GM12878 (cell line): ENCODE results near the gene HAAO. TPM values are rescaled to one million over a fixed set of nuclear protein-coding genes. Genes with fewer than 3 reads are reported as not detected.

Experiments
- ATAC-seq: fragments of 200-7000 bp; cut with Tn5 transposase; 3 replicates; pipeline ENCODE4 v1.9.1; 2020; ENCODE audit warnings: mild to moderate bottlenecking, moderate library complexity
- BruUV-seq: library from RNA; stranded (reverse); fragments of 400-500 nt; replicated peaks from 2 replicates; lab custom pipeline; 2021; lab: Mats Ljungman, UMichigan
- CTCF ChIA-PET: fragments of 300-600 bp; sonication (Branson Sonifier 250); formaldehyde crosslinking; extraction: SDS; loops from one replicate; lab custom pipeline; 2021; ENCODE audit warnings: inconsistent platforms; lab: Yijun Ruan, JAX
- POLR2A ChIA-PET: fragments of 350-600 bp; formaldehyde crosslinking; extraction: SDS; loops from one replicate; lab custom pipeline; 2021; ENCODE audit warnings: inconsistent platforms; lab: Charles Lee
- RAD21 ChIA-PET: fragments of 300-600 bp; sonication (Branson Sonifier 250); formaldehyde crosslinking; loops from one replicate; lab custom pipeline; 2023; ENCODE audit warnings: antibody characterized with exemption; ENCODE audit not compliant: unreplicated experiment; lab: Charles Lee
- SMC1A ChIA-PET: fragments of 300-600 bp; sonication (Branson Sonifier 250); formaldehyde crosslinking; loops from one replicate; lab custom pipeline; 2023; ENCODE audit not compliant: unreplicated experiment, uncharacterized antibody; lab: Charles Lee
- DNase-seq: peaks from one replicate; pipeline ENCODE4 v3.0.0-alpha.2; 2011; ENCODE audit warnings: low read depth, low spot score
- FAIRE-seq: peaks from 3 replicates; lab custom pipeline; 2011; peaks lifted over from hg19 to GRCh38; lab: Jason Lieb, UNC
- H2AFZ ChIP-seq: 2 replicates; pipeline ENCODE4 v1.6.0; 2011; ENCODE audit warnings: low read depth, low read length, control low read depth; ENCODE audit not compliant: control insufficient read depth
- H3K27ac ChIP-seq: 2 replicates; pipeline ENCODE4 v1.5.1; 2011; ENCODE audit warnings: control low read depth; ENCODE audit not compliant: control insufficient read depth, insufficient read depth
- H3K27me3 ChIP-seq, 2 experiments: replicated peaks in 1 of 2; 2 replicates each; pipeline versions ENCODE4 v1.6.0 to v1.6.1; 2011; ENCODE audit warnings: low read length in 1 of 2; ENCODE audit not compliant: control insufficient read depth in 2 of 2, insufficient read depth in 2 of 2
- H3K36me3 ChIP-seq, 2 experiments: 2 replicates each; pipeline ENCODE4 v1.5.1; 2011; ENCODE audit warnings: low read length in 1 of 2; ENCODE audit not compliant: control insufficient read depth in 2 of 2, insufficient read depth in 2 of 2
- H3K4me1 ChIP-seq: 2 replicates; pipeline ENCODE4 v1.6.1; 2011; ENCODE audit warnings: mild to moderate bottlenecking, low read length, moderate library complexity, mixed read lengths; ENCODE audit not compliant: control insufficient read depth, insufficient read depth
- H3K4me2 ChIP-seq: 2 replicates; pipeline ENCODE4 v1.6.0; 2011; ENCODE audit warnings: control low read depth; ENCODE audit not compliant: control insufficient read depth, insufficient read depth
- H3K4me3 ChIP-seq: fragments of 200-600 bp; sonication (generic); 2 replicates; pipeline ENCODE4 v1.5.1; 2016
- H3K79me2 ChIP-seq: 2 replicates; pipeline ENCODE4 v1.6.0; 2011; ENCODE audit warnings: low read length; ENCODE audit not compliant: control insufficient read depth, insufficient read depth
- H3K9ac ChIP-seq: 2 replicates; pipeline ENCODE4 v1.8.0; 2011; ENCODE audit warnings: low read length, control low read depth, mixed read lengths; ENCODE audit not compliant: control insufficient read depth, insufficient read depth
- H3K9me3 ChIP-seq: replicated peaks from 3 replicates; pipeline ENCODE4 v1.5.1; 2011; ENCODE audit warnings: mild to moderate bottlenecking, low read length; ENCODE audit not compliant: control insufficient read depth, insufficient read depth
- H4K20me1 ChIP-seq: 2 replicates; pipeline ENCODE4 v1.6.0; 2011; ENCODE audit not compliant: control insufficient read depth, insufficient read depth
- CEBPB ChIP-seq, 2 experiments: fragments of 150-350 bp in 1 of 2; IDR thresholded peaks; 2 replicates each; pipeline ENCODE4 v1.6.1; 2012 to 2014; ENCODE audit warnings: low read depth in 2 of 2, low read length in 2 of 2, borderline replicate concordance in 1 of 2, inconsistent platforms in 1 of 2
- ELK1 ChIP-seq: IDR thresholded peaks from 2 replicates; pipeline ENCODE4 v1.6.1; 2012; ENCODE audit warnings: low read depth, low read length, improper control_type of control experiment
- HSF1 ChIP-seq: fragments of 150-350 bp; IDR thresholded peaks from 2 replicates; pipeline ENCODE4 v1.6.1; 2014; ENCODE audit warnings: mild to moderate bottlenecking, low read depth, low read length
- NR2C2 ChIP-seq: IDR thresholded peaks from 2 replicates; pipeline ENCODE4 v1.6.1; 2011; ENCODE audit warnings: borderline replicate concordance, low read depth; ENCODE audit not compliant: control insufficient read depth, insufficient read length
- POLR2AphosphoS5 ChIP-seq: IDR thresholded peaks from 2 replicates; pipeline ENCODE4 v1.6.1; 2011; ENCODE audit warnings: mild to moderate bottlenecking, low read length, inconsistent platforms
- TAF1 ChIP-seq: IDR thresholded peaks from 2 replicates; pipeline ENCODE4 v1.6.1; 2011; ENCODE audit warnings: mild to moderate bottlenecking, low read depth, low read length, borderline replicate concordance
- ZNF274 ChIP-seq: IDR thresholded peaks from one replicate; pipeline ENCODE4 v1.8.0; 2011; ENCODE audit not compliant: insufficient read length, insufficient read depth
- WGBS: methylation state at CpG from one replicate; pipeline ENCODE4 v1.1.6; 2016; ENCODE audit warnings: low lambda C conversion rate; ENCODE audit not compliant: insufficient replicate concordance, insufficient coverage; ENCODE audit errors: missing lambda C conversion rate; 5-methylcytosine and 5-hydroxymethylcytosine counted together
- in situ Hi-C: fragments of 300-500 bp; cut with MboI; formaldehyde crosslinking; loops from 9 replicates; pipeline ENCODE4 v1.14.3; 2018; ENCODE audit warnings: mixed read lengths
- intact Hi-C: fragments of 100-400 bp; cut with micrococcal nuclease; formaldehyde crosslinking; loops from one replicate; pipeline ENCODE4 v1.14.2; 2022; ENCODE audit not compliant: unreplicated experiment
- polyA plus RNA-seq, 11 experiments: library from polyadenylated mRNA; depleted of rRNA in 4 of 11; unstranded in 6 of 11; stranded (reverse) in 5 of 11; fragments of >200 nt; fragmentation: Nextera tagmentation in 4 of 11; fragmentation: Illumina TruSeq in 1 of 11; extraction: Ambion mirVana in 4 of 11; extraction: Trizol in 1 of 11; gene quantifications; 1 replicate in 1 of 11; 2 replicates in 10 of 11; pipeline versions ENCODE4 v1.2.1 to v1.2.3, GENCODE V29; 2011 to 2016; ENCODE audit warnings: inconsistent platforms in 2 of 11, missing spikeins in 2 of 11, low read depth in 1 of 11
- total RNA-seq, 4 experiments: library from RNA; depleted of rRNA in 3 of 4; stranded (reverse); fragments of >200 nt in 3 of 4; fragmentation: Illumina TruSeq in 1 of 4; extraction: Trizol in 1 of 4; gene quantifications; 2 replicates each; pipeline versions ENCODE4 v1.2.1 to v1.2.3, GENCODE V29; 2013 to 2021

HAAO gene
- total and polyA plus RNA-seq, 10 of the 15 experiments (the other 5 are each of a cell fraction or from before 2014, with no cell fraction given), result 4.3 to 58.7 (median 26.8) TPM

- WGBS, result 94% methylated on average over 5 of the region's 5 CpGs
- H3K9ac ChIP-seq, result no peak overlapping the region
- no peaks in the 10 kb centered on the region; the same call in 2 of the 3 replicates for H3K9me3 ChIP-seq
- no peak overlapping the region for H3K4me3 ChIP-seq
- H3K4me1 ChIP-seq, result peaks cover 9% of the 10 kb centered on the region
- ATAC-seq (no peak), DNase-seq (no peak), FAIRE-seq (no peak)
- H2AFZ ChIP-seq, result no peak overlapping the region
- ChIA-PET RAD21 (no interaction called here), SMC1A (interaction anchor here (3.7 kb wide), 1 partner anchor 13 kb away, joined by 60 read pairs; no protein-coding TSS in a partner anchor), CTCF (interaction anchor here (6.1 kb wide), 1 partner anchor 14 kb away, joined by 69 read pairs; the partner anchor contains the start of gene HAAO), POLR2A (interaction anchor here (3.3 to 3.8 kb wide), 2 partner anchors 8 to 12 kb away, joined by 14 to 99 read pairs; no protein-coding TSS in a partner anchor)
- no peak for TF ChIP-seq ELK1
- TF ChIP-seq HSF1, result no peak
- TF ChIP-seq ZNF274, result no peak
- no peak for TF ChIP-seq POLR2AphosphoS5
- TF ChIP-seq NR2C2, result no peak
- no peak for TF ChIP-seq TAF1
- no peak for TF ChIP-seq CEBPB (IDR thresholded peaks at IDR 0.05; ENCODE audit: borderline replicate concordance in 1 of 2, low read depth in 2 of 2, low read length in 2 of 2)
- no peaks in the 10 kb centered on the region for H3K27me3 ChIP-seq
- intact Hi-C loops, result no loop called here
- H3K36me3 ChIP-seq, result no peaks in the 10 kb centered on the region
- H3K27ac ChIP-seq, result no peak overlapping the region
- H3K4me2 ChIP-seq, result no peak overlapping the region
- no peaks in the 10 kb centered on the region for H3K79me2 ChIP-seq
- H4K20me1 ChIP-seq, result no peaks in the 10 kb centered on the region
- in situ Hi-C loops, result no loop called here
- no TSS peak for BruUV-seq
Observed at GRCh38 chr2:42808301-42808700, 15.9 kb upstream of the HAAO start.
